CD14-positive monocyte (primary cell): Measurements from ENCODE around the gene WFDC1. TPM values are rescaled to one million over a fixed set of nuclear protein-coding genes. Genes with fewer than 3 reads are reported as not detected.

Experiments used
- DNase-seq, 3 donors: peaks; one replicate each; pipeline ENCODE4 v3.0.0-alpha.2; 2011 to 2022
- H2AFZ ChIP-seq: 2 replicates; pipeline ENCODE4 v1.6.0; 2012; ENCODE audit warnings: mild to moderate bottlenecking, low read depth, low read length, inconsistent platforms; ENCODE audit not compliant: insufficient read depth, poor library complexity, severe bottlenecking
- H3K27ac ChIP-seq, 2 donors: 1 replicate in 1 of 2; 2 replicates in 1 of 2; pipeline ENCODE4 v1.5.1; 2012 to 2013; ENCODE audit warnings: low read length in 2 of 2, control low read depth in 1 of 2, inconsistent platforms in 1 of 2, low read depth in 1 of 2, mild to moderate bottlenecking in 1 of 2
- H3K27me3 ChIP-seq, 2 donors: one replicate each; pipeline versions ENCODE4 v1.6.0 to v1.6.1; 2011 to 2013; ENCODE audit warnings: low read length in 2 of 2; ENCODE audit not compliant: control insufficient read depth in 2 of 2, insufficient read depth in 2 of 2
- H3K36me3 ChIP-seq, 2 donors: replicated peaks in 1 of 2; 1 replicate in 1 of 2; 2 replicates in 1 of 2; pipeline versions ENCODE4 v1.5.1 to v1.6.1; 2012 to 2013; ENCODE audit warnings: low read length in 2 of 2, control low read depth in 1 of 2, inconsistent platforms in 1 of 2, mild to moderate bottlenecking in 1 of 2; ENCODE audit not compliant: insufficient read depth in 2 of 2, control insufficient read depth in 1 of 2
- H3K4me1 ChIP-seq, 2 donors: 1 replicate in 1 of 2; 2 replicates in 1 of 2; pipeline versions ENCODE4 v1.5.1 to v1.6.1; 2012 to 2013; ENCODE audit warnings: low read length in 2 of 2, control low read depth in 1 of 2, inconsistent platforms in 1 of 2, mild to moderate bottlenecking in 1 of 2, moderate library complexity in 1 of 2; ENCODE audit not compliant: insufficient read depth in 2 of 2, control insufficient read depth in 1 of 2
- H3K4me2 ChIP-seq: replicated peaks from 2 replicates; pipeline ENCODE3; 2012; ENCODE audit warnings: low read length, moderate library complexity, mild to moderate bottlenecking; ENCODE audit not compliant: poor library complexity, severe bottlenecking; ENCODE audit errors: extremely low read depth
- H3K4me3 ChIP-seq, 3 experiments: fragments of 200-600 bp in 1 of 3; sonication (generic) in 1 of 3; replicated peaks in 1 of 3; 1 replicate in 2 of 3; 2 replicates in 1 of 3; pipeline ENCODE4 v1.5.1; 2011 to 2013; ENCODE audit warnings: low read length in 3 of 3, mild to moderate bottlenecking in 3 of 3, control low read depth in 2 of 3, low read depth in 2 of 3, inconsistent platforms in 1 of 3, moderate library complexity in 1 of 3
- H3K79me2 ChIP-seq: 2 replicates; pipeline ENCODE4 v1.6.0; 2012; ENCODE audit warnings: mild to moderate bottlenecking, control low read depth, inconsistent platforms, low read length, moderate library complexity; ENCODE audit not compliant: insufficient read depth
- H3K9ac ChIP-seq: 2 replicates; pipeline ENCODE4 v1.6.0; 2017; ENCODE audit warnings: low read length, mild to moderate bottlenecking; ENCODE audit not compliant: insufficient read depth, poor library complexity, severe bottlenecking
- H3K9me3 ChIP-seq, 2 donors: replicated peaks in 1 of 2; 1 replicate in 1 of 2; 2 replicates in 1 of 2; pipeline versions ENCODE4 v1.5.1 to v1.6.1; 2012 to 2013; ENCODE audit warnings: low read length in 2 of 2, control low read depth in 1 of 2; ENCODE audit not compliant: control insufficient read depth in 1 of 2, insufficient read depth in 1 of 2
- H4K20me1 ChIP-seq: 2 replicates; pipeline ENCODE4 v1.6.0; 2012; ENCODE audit warnings: mild to moderate bottlenecking, low read length, control low read depth, moderate library complexity; ENCODE audit not compliant: insufficient read depth
- H3K27ac Mint-ChIP-seq, 7 donors: one replicate each; pipeline ENCODE4 v1.8.0; 2020; ENCODE audit warnings: mild to moderate bottlenecking in 7 of 7, mixed read lengths in 7 of 7, moderate library complexity in 6 of 7, inconsistent platforms in 2 of 7
- H3K27me3 Mint-ChIP-seq, 3 donors: one replicate each; pipeline ENCODE4 v1.8.0; 2021 to 2022; ENCODE audit warnings: low read depth in 3 of 3, mild to moderate bottlenecking in 3 of 3, mixed read lengths in 3 of 3, moderate library complexity in 3 of 3, inconsistent platforms in 1 of 3
- H3K36me3 Mint-ChIP-seq, 2 donors: one replicate each; pipeline ENCODE4 v1.8.0; 2020; ENCODE audit warnings: mixed read lengths in 2 of 2, inconsistent platforms in 1 of 2, mild to moderate bottlenecking in 1 of 2
- H3K4me1 Mint-ChIP-seq: one replicate; pipeline ENCODE4 v1.8.0; 2020; ENCODE audit warnings: mild to moderate bottlenecking, mixed read lengths
- H3K4me3 Mint-ChIP-seq, 2 donors: one replicate each; pipeline ENCODE4 v1.8.0; 2020; ENCODE audit warnings: mild to moderate bottlenecking in 2 of 2, mixed read lengths in 2 of 2, moderate library complexity in 1 of 2
- H3K9me3 Mint-ChIP-seq, 7 donors: one replicate each; pipeline ENCODE4 v1.8.0; 2020 to 2022; ENCODE audit warnings: mixed read lengths in 7 of 7, mild to moderate bottlenecking in 6 of 7, moderate library complexity in 6 of 7, inconsistent platforms in 2 of 7
- WGBS: methylation state at CpG from one replicate; pipeline ENCODE4 v1.1.5; 2013; ENCODE audit warnings: missing lambda C conversion rate; ENCODE audit not compliant: insufficient coverage; 5-methylcytosine and 5-hydroxymethylcytosine counted together
- intact Hi-C, 2 donors: fragments of 100-400 bp; cut with micrococcal nuclease; formaldehyde crosslinking; loops; one replicate each; pipeline versions ENCODE4 v1.15.0 to v1.15.1; 2023
- polyA plus RNA-seq, 3 donors: library from polyadenylated mRNA; depleted of rRNA in 1 of 3; unstranded in 2 of 3; stranded (reverse) in 1 of 3; fragments of 300-500 nt in 2 of 3; fragments of >200 nt in 1 of 3; fragmentation: Illumina TruSeq in 2 of 3; gene quantifications; 1 replicate in 2 of 3; 2 replicates in 1 of 3; pipeline ENCODE4 v1.2.3, GENCODE V29; 2012 to 2021
- TF ChIP-seq, protein P1 (sequence below): fragments of 200-600 bp; IDR thresholded peaks from one replicate; pipeline ENCODE4 v1.8.0; 2022; ENCODE audit warnings: antibody characterized with exemption, mild to moderate bottlenecking

WFDC1 gene
- polyA plus RNA-seq, 3 donors = not detected

DNA sequence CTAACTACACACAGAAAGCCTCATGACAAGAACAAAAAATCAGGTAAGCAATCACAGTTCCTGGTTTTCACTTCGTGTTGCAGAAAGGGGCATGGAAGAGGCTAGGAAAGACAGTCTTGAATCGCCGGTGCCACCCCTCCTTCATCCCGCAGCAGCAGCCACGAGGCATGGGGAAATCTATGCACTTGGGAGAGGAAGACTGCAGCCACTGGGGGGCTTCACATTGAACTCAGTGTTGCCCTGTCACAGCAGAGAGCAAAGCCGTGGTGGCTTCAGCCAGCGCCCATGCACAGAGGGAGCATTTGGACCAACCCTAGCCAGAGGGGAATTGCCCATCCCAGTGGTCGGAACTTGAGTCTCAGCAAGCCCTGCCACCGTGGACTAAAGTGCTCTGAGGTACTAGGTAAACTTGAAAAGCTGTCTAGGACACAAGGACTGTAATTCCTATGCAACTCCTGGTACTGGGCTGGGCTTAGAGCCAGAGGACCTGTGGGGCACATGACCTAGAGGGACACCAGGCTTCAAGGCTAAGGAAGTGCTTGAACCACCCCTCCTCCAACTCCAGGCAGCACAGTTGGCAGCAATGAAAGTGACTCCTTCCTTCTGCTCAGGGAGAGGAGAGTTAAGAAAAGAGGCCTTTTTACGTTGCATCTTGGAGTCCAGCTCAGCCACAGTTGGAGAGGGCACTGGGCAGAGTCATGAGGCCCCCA, 38.5 kb downstream of the WFDC1 start:
- Histone ChIP-seq H3K36me3 (no peaks in the 10 kb centered on the region), H3K4me2 (no peak overlapping the region), H3K79me2 (no peaks in the 10 kb centered on the region), H4K20me1 (no peaks in the 10 kb centered on the region), H2AFZ (no peak overlapping the region), H3K27ac (no peak overlapping the region), H3K4me3 (no peak overlapping the region), H3K27me3 (no peaks in the 10 kb centered on the region), H3K9ac (no peak overlapping the region), H3K4me1 (no peaks in the 10 kb centered on the region), H3K9me3 (peaks cover 3 to 6% of the 10 kb centered on the region in 2 donors)
- Mint-ChIP-seq H3K4me1 (no peaks in the 10 kb centered on the region), H3K4me3 (no peak overlapping the region), H3K27me3 (peaks cover 3 to 10% (median 3%) of the 10 kb centered on the region in 3 donors), H3K9me3 (peaks cover 3 to 22% (median 16%) of the 10 kb centered on the region in 7 donors), H3K27ac (no peak overlapping the region), H3K36me3 (no peaks in the 10 kb centered on the region)
- intact Hi-C loops = no loop called here
- WGBS = 77% methylated on average over 8 of the region's 10 CpGs
- TF ChIP-seq, protein P1, sequence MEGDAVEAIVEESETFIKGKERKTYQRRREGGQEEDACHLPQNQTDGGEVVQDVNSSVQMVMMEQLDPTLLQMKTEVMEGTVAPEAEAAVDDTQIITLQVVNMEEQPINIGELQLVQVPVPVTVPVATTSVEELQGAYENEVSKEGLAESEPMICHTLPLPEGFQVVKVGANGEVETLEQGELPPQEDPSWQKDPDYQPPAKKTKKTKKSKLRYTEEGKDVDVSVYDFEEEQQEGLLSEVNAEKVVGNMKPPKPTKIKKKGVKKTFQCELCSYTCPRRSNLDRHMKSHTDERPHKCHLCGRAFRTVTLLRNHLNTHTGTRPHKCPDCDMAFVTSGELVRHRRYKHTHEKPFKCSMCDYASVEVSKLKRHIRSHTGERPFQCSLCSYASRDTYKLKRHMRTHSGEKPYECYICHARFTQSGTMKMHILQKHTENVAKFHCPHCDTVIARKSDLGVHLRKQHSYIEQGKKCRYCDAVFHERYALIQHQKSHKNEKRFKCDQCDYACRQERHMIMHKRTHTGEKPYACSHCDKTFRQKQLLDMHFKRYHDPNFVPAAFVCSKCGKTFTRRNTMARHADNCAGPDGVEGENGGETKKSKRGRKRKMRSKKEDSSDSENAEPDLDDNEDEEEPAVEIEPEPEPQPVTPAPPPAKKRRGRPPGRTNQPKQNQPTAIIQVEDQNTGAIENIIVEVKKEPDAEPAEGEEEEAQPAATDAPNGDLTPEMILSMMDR = no peak
- DNase-seq = no peak

DNA sequence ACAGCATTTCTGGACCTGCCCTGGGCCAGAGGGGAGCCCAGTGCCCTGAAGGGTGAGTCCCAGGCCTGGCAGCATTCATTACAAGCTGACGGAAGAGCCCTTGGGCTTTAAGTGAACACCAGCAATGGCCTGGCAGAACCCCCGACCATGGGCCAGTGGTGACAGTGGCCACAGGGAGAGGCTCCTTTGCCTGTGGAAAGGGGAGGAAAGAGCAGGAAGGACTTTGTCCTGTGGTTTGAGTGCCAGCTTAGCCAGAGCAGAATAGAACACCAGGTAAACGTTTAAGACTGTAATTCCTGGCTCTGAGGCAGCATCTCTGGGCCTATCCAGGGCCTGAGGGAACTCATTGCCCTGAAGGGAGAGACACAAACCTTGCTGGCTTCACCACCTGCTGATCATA, 39.4 kb downstream of the WFDC1 start:
- no peak overlapping the region for H3K4me2 ChIP-seq
- H3K4me1 ChIP-seq = no peaks in the 10 kb centered on the region
- 91% methylated on average over 3 of the region's 3 CpGs for WGBS
- H4K20me1 ChIP-seq = no peaks in the 10 kb centered on the region
- H3K4me3 Mint-ChIP-seq = no peak overlapping the region
- no peak overlapping the region for H3K9ac ChIP-seq
- H3K27ac Mint-ChIP-seq = no peak overlapping the region
- intact Hi-C loops = no loop called here
- no peak overlapping the region for H2AFZ ChIP-seq
- H3K27ac ChIP-seq = no peak overlapping the region
- no peaks in the 10 kb centered on the region for H3K27me3 ChIP-seq
- no peaks in the 10 kb centered on the region for H3K36me3 ChIP-seq
- no peaks in the 10 kb centered on the region for H3K79me2 ChIP-seq
- DNase-seq = no peak
- H3K36me3 Mint-ChIP-seq = no peaks in the 10 kb centered on the region
- H3K27me3 Mint-ChIP-seq = peaks cover 3 to 12% (median 5%) of the 10 kb centered on the region in 3 donors
- no peaks in the 10 kb centered on the region for H3K4me1 Mint-ChIP-seq
- H3K9me3 ChIP-seq = peaks cover 3 to 6% of the 10 kb centered on the region in 2 donors
- TF ChIP-seq, protein P1 = no peak
- peaks cover 3 to 27% (median 18%) of the 10 kb centered on the region in 7 donors for H3K9me3 Mint-ChIP-seq
- H3K4me3 ChIP-seq = no peak overlapping the region
